Measurements from ENCODE around the gene TNFSF15. TPM values are rescaled to one million over a fixed set of nuclear protein-coding genes. Genes with fewer than 3 reads are reported as not detected.
"Not testable (repeated sequence)": the region's sequence is repeated elsewhere in the genome, so short reads cannot be mapped to it uniquely, and the experiment has no call there.

Gene TNFSF15
- total and polyA plus RNA-seq, 2 experiments from 2014 or later = under 0.01 TPM; not detected in 1

- H3K4me2 ChIP-seq (ENCODE audit: unreplicated experiment) = no peak overlapping the region
- WGBS, 2 experiments (ENCODE audit: low coverage in 1 of 2, low lambda C conversion rate in 2 of 2, missing lambda C conversion rate in 2 of 2) = 97 to 99% methylated on average over 2 of the region's 2 CpGs
- no peak for TF ChIP-seq EZH2phosphoT487 (IDR thresholded peaks at IDR 0.05; ENCODE audit: insufficient read depth, low read depth)
- no peak for TF ChIP-seq EZH2 (IDR thresholded peaks at IDR 0.05; ENCODE audit: insufficient read depth, poor library complexity, severe bottlenecking)
- no peaks in the 10 kb centered on the region for H3K9me3 ChIP-seq (ENCODE audit: low read depth)
- no peak overlapping the region for H2AFZ ChIP-seq
- H3F3A ChIP-seq (ENCODE audit: insufficient read depth) = peaks cover 6% of the 10 kb centered on the region
- H3K79me2 ChIP-seq (ENCODE audit: insufficient read depth) = no peaks in the 10 kb centered on the region
- no peak overlapping the region for H3K9ac ChIP-seq
- no peaks in the 10 kb centered on the region for H3K9me2 ChIP-seq (ENCODE audit: insufficient read depth)
- peak; percentile 31 for DNase-seq
- peaks cover 25% of the 10 kb centered on the region for H3K4me1 ChIP-seq (ENCODE audit: insufficient read depth)
- in situ Hi-C loops (cut with MboI) = loop anchor here (5.0 kb wide), 1 partner anchor 164 kb away; no protein-coding TSS in a partner anchor
- no peaks in the 10 kb centered on the region for H4K20me1 ChIP-seq (ENCODE audit: insufficient read depth)
- H3K27me3 ChIP-seq (replicated peaks; ENCODE audit: insufficient read depth) = no peaks in the 10 kb centered on the region
- no peak overlapping the region for H3K27ac ChIP-seq
- H3K4me3 ChIP-seq = no peak overlapping the region
- H3K36me3 ChIP-seq (ENCODE audit: low read depth) = no peaks in the 10 kb centered on the region
Measured at GRCh38 chr9:114742947-114743346, 62.9 kb downstream of the TNFSF15 start.

DNA sequence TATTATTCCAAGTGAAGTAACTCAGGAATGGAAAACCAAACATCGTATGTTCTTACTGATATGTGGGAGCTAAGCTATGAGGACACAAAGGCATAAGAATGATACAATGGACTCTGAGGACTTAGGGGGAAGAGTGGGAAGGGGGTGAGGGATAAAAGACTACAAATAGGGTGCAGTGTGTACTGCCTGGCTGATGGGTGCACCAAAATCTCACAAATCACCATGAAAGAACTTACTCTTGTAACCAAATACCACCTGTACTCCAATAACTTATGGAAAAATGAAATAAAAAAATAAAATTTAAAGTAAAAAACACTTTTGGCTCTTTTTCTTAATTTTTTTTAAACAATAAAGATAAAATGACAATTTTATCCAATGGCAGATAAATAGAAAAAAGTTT lies 64.3 kb downstream of the TNFSF15 start:
- not testable (repeated sequence) for DNase-seq; H3K27ac ChIP-seq; H3K9me2 ChIP-seq (ENCODE audit: insufficient read depth); H4K20me1 ChIP-seq (ENCODE audit: insufficient read depth); H3K9ac ChIP-seq; H3K79me2 ChIP-seq (ENCODE audit: insufficient read depth); H2AFZ ChIP-seq; H3K4me3 ChIP-seq; H3F3A ChIP-seq (ENCODE audit: insufficient read depth); H3K9me3 ChIP-seq (ENCODE audit: low read depth); H3K36me3 ChIP-seq (ENCODE audit: low read depth); H3K27me3 ChIP-seq (replicated peaks; ENCODE audit: insufficient read depth); H3K4me2 ChIP-seq (ENCODE audit: unreplicated experiment)
- in situ Hi-C loops (cut with MboI) = loop anchor here (5.0 kb wide), 1 partner anchor 166 kb away; no protein-coding TSS in a partner anchor
- peaks cover 24% of the 10 kb centered on the region for H3K4me1 ChIP-seq (ENCODE audit: insufficient read depth)
- WGBS, 2 experiments (ENCODE audit: low coverage in 1 of 2, low lambda C conversion rate in 2 of 2, missing lambda C conversion rate in 2 of 2) = 95 to 96% methylated on average over 1 of the region's 1 CpG

DNA sequence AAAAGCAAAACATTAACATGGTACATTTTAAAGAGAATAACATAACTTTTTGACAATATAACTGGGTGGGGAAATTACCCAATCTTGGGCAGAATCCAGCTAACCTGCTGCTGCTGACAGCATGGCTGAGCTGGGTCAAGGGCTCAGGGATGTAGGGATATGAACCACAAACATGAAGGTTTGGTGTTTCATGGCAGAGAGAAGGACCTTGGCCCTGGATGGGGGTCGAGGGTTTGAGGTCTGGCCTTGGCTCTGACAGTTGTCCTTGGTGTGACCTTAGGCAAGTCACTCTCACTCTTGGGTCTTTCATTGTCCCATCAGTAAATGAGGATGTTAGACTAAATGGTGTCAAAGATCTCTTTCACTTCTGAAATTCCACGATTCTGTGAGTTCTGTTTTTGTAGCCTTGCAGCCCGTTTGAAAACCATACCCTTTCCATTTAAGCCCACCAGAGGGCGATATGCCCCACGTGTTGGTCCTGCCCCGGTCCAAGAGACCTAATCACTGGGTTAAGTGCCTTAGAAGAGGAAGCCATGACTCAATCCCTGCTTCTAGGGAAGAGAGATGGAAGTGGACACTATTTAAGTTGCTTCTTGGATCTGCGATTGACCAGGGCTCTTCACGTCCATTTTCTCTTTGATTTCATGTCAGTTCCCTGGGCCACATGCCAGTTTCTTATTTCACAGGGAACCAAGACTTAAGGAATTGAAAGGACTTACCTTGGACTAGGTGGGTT lies 67.1 kb downstream of the TNFSF15 start:
- 30 to 31% methylated on average over 8 of the region's 8 CpGs for WGBS, 2 experiments (ENCODE audit: low coverage in 1 of 2, low lambda C conversion rate in 2 of 2, missing lambda C conversion rate in 2 of 2)
- Histone ChIP-seq H3K4me3 (no peak overlapping the region), H3K4me1 (ENCODE audit: insufficient read depth) (peaks cover 17% of the 10 kb centered on the region), H3K9ac (no peak overlapping the region), H3K36me3 (ENCODE audit: low read depth) (no peaks in the 10 kb centered on the region), H4K20me1 (ENCODE audit: insufficient read depth) (no peaks in the 10 kb centered on the region), H3K4me2 (ENCODE audit: unreplicated experiment) (no peak overlapping the region), H3K9me2 (ENCODE audit: insufficient read depth) (no peaks in the 10 kb centered on the region), H3K27me3 (replicated peaks; ENCODE audit: insufficient read depth) (no peaks in the 10 kb centered on the region), H3F3A (ENCODE audit: insufficient read depth) (peaks cover 12% of the 10 kb centered on the region), H2AFZ (no peak overlapping the region), H3K27ac (no peak overlapping the region), H3K9me3 (ENCODE audit: low read depth) (no peaks in the 10 kb centered on the region), H3K79me2 (ENCODE audit: insufficient read depth) (no peaks in the 10 kb centered on the region)
- DNase-seq = peak; percentile 95
- in situ Hi-C loops (cut with MboI) = loop anchor here (10.0 kb wide), 1 partner anchor 54 kb away; the partner anchor contains the start of gene TEX48
- TF ChIP-seq EZH2phosphoT487 (IDR thresholded peaks at IDR 0.05; ENCODE audit: insufficient read depth, low read depth) (no peak), EZH2 (IDR thresholded peaks at IDR 0.05; ENCODE audit: insufficient read depth, poor library complexity, severe bottlenecking) (no peak)

DNA sequence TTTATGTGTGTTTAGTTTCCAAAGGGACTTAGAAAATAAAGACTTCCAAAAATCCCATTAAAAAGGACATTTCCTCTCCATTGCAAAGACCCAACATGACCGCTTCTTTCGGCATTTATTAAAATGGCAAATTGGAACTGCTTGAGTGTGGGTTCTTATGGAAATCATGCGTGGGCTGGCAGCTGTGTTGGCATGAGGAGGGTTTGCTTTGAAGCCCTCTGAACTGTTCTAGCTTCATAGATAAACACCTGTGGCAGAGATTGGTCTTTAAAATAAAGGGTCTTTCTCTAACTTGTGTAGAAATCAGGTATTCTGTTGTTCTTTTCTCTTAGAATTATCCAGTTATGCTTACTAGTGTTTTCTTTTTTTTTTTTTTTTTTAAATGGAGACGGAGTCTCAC lies 68.0 kb downstream of the TNFSF15 start:
- Histone ChIP-seq H4K20me1 (ENCODE audit: insufficient read depth) (no peaks in the 10 kb centered on the region), H3K4me2 (ENCODE audit: unreplicated experiment) (no peak overlapping the region), H2AFZ (no peak overlapping the region), H3K9me3 (ENCODE audit: low read depth) (no peaks in the 10 kb centered on the region), H3K79me2 (ENCODE audit: insufficient read depth) (no peaks in the 10 kb centered on the region), H3K4me3 (no peak overlapping the region), H3K36me3 (ENCODE audit: low read depth) (no peaks in the 10 kb centered on the region), H3K9ac (no peak overlapping the region), H3K4me1 (ENCODE audit: insufficient read depth) (peaks cover 13% of the 10 kb centered on the region), H3K27me3 (replicated peaks; ENCODE audit: insufficient read depth) (no peaks in the 10 kb centered on the region), H3K9me2 (ENCODE audit: insufficient read depth) (no peaks in the 10 kb centered on the region), H3K27ac (no peak overlapping the region), H3F3A (ENCODE audit: insufficient read depth) (peaks cover 12% of the 10 kb centered on the region)
- WGBS, 2 experiments (ENCODE audit: low coverage in 1 of 2, low lambda C conversion rate in 2 of 2, missing lambda C conversion rate in 2 of 2) = 98% methylated on average over 4 of the region's 4 CpGs
- DNase-seq = no peak
- TF ChIP-seq EZH2phosphoT487 (IDR thresholded peaks at IDR 0.05; ENCODE audit: insufficient read depth, low read depth) (no peak), EZH2 (IDR thresholded peaks at IDR 0.05; ENCODE audit: insufficient read depth, poor library complexity, severe bottlenecking) (no peak)
- in situ Hi-C loops (cut with MboI) = loop anchor here (10.0 kb wide), 1 partner anchor 53 kb away; the partner anchor contains the start of gene TEX48

Measured in GM23248 (cell line).